ELF-1 (cell line): ENCODE data around the gene JPH4.
"Not testable (repeated sequence)": the region's sequence is repeated elsewhere in the genome, so short reads cannot be mapped to it uniquely, and the experiment has no call there.

ENCODE experiments used
- DNase-seq: peaks from one replicate; pipeline ENCODE4 v3.0.0-alpha.2; 2016; ENCODE audit warnings: low read depth, low spot score

Gene JPH4

GRCh38 chr14:23547924-23548323, 30.7 kb downstream of the JPH4 start:
- no peak for DNase-seq

DNA sequence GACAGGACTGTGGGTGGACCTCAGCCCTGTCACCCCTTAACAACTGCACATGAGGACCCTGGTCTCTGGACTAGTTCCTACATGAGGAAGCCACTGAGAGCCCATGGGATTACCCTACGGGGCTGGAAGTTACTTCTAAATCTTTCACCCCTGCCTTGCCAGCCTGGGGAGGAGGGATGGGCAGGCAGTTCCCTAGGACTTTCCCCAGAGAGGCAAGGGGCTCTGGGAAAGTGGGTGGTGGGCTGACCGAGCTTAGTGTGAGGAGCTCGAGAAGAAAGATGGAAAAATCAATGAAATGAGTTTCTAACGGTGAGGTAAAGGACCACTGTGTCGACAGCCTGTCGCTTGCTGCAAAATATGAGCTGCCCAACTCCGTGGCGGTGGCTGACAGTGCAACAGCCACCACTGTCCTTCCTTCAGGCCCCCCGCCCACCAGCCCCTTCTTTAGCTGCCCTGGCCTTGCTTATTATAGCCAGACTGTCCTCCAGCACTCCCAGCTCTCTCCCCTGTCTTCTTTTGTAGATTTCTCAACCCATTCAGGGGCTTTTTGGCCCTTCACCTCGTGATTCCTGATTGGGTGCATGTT, 32.0 kb downstream of the JPH4 start:
- no peak for DNase-seq

GRCh38 chr14:23545740-23546365, 32.7 kb downstream of the JPH4 start:
- peak; percentile 8 for DNase-seq

DNA sequence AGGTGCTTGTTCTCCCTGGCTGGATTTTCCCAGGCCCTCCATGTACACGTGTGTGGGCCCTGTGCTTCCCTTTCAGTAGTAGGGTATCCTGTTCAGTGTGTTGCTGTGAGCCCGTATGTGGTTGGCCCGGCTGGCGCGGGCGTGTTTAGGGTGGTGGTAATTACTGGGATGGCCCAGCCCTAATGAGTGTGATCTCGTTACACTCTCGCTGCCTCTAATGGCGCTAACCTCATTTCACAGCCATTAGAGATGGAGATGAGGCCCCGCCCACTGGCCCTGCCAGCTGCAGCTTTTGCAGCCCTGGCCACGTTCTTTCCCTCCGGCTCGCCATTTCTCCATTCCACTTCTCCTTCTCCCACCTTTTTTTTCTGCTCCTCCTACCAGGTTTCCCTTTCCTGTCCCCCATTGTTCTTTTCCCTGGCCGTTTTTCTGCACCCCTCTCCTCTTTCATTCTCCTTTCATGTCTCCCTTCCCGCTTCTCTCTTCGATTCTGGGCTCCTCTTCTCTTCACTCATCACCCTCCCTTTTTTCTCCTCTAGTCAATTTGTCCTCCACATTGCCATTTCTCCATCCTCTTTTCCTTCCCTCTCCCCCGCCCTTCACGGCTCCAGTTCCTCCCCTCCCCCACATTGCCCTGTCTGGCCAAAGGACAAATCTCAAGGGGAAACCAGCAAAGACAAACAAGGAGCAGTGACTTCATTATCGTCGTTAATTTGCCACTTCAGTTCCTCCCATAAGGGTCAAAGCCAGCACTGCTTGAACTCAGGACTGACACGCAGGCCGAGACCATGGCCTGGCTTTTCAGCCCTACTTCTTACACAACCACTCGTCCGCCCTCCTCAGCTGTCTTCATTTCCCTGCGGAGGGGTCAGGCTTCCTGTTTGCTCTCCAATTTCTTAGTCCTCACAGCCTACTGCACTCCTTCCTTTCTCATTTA, 33.8 kb downstream of the JPH4 start:
- DNase-seq: peak; percentile 90

GRCh38 chr14:23543403-23543802, 35.2 kb downstream of the JPH4 start:
- DNase-seq: no peak

DNA sequence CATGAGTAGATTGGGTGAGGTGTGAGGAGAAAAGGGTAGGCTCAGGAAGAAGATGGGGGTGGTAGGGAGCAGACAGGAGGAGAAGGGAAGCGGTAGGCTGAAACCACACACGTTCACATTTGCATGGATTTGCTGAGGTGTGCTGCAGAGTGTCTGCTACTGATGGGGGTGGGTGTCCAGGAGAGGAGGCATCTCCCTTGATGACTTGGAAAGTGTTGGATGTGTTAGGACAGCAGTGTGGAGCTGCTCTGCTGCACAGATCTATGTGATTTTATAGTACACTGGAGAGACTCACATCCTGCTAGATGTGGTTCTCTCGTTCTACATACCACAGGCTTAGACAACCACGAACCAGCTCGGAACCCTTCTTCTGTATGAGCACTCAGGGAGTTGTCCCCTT, 36.3 kb downstream of the JPH4 start:
- DNase-seq: no peak

DNA sequence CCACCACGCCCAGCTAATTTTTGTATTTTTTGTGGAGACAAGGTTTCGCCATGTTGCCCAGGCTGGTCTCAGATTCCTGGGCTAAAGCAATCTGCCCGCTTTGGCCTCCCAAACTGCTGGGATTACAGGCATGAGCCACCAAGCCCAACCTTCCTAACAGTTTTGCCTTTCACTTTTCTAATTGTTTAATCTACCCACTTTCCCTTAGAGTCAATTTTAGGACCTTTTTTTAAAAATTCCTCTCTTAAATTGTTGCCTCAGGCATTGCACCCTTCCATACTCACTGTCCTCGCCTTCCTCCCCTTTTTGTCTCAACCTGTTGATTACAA, 38.5 kb downstream of the JPH4 start:
- no peak for DNase-seq

DNA sequence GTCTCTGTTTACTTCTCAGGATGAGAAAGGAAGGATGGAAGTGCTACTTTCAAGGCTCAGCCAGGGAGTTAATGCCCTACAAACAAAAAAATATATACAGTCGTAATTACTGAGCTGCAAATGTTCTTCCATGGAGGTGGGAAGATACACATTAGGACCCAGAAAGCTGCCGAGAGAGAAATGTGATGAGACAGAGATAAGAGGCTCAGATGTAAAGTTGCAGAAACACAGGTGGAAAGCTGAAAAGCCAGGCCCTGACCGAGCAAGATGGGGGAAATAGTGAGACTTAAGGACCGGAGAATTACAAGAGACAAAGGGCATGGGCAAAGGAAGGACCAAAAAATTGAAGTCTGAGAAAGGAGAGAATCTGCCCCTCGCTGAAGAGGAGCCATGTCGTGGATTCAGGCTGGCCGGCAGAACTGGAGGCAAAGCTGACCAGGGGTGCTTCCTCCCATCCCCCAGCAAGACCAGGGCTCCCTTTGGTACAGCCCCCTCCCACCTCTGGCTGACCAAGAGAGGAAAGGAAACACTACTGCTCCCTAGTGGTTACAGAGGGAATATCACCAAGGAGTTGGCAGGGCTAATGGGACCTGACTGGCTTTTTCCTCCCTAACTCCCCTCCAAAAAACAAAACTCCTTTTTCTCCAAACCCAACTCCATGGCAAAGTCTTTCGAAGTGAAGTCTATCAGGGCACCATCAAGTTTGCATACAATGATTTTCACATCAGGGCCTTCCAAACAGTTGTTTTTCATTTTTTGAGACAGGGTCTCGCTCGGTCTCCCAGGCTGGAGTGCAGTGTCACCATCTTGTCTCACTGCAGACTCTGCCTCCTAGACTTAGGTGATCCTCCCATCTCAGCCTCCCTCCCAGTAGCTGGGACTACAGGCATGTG, 39.1 kb downstream of the JPH4 start:
- peak; percentile 84 for DNase-seq

DNA sequence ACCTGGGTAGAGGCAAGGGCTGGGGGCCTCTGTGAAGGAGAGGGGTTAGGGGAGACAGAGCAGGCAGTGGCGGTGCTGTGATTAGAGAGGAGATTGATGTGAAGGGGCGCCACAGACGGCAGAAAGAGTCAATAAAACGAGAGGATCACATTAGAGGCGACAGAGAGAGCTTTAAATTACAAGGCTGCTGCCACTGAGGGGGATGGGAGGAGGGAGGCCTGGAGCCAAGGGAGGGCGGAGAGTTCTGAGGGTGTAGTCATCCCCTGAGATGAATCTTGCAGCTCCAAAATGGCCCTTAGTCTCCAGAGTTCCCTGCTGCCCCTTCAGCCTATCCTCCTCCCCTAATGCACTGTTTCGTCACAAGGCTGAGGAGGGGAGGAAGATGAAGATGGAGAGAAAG, 39.8 kb downstream of the JPH4 start:
- DNase-seq: peak; percentile 58

GRCh38 chr14:23538050-23538718, 40.4 kb downstream of the JPH4 start:
- no peak for DNase-seq

DNA sequence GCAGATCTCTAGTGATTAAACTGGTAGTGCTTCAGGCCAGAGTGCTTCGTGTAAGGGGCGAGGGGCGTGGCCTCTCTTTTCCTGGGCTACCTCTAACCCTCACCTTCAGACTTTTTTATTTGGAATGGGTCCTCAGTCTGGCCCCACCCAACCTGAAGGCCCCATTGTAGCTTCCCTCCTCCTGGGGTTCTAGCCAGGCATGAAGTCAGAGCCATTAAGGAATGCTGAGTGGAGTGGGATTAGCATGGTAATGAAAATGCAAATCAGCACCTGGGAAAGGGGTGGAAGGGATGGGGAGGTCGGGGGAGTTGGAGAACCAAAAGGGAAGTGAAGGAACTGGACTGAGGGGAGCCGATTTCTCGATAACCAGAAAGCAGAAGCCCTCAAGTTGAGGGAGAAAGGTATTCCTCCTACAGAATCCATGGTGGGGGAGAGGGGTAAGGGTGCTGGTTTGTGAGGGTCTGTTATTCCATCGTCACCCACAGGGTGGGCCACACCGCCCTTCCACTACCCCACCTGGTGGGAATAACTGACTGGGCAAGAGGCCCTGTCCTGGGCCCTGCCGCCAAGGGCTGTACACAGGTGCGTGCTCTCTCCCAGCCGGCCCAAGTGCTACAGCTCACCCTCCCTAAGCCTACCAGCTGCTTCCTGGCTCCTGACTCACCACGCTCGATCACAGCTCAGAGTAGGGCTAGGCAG, 41.1 kb downstream of the JPH4 start:
- DNase-seq: peak; percentile 78

GRCh38 chr14:23536906-23537305, 41.7 kb downstream of the JPH4 start:
- DNase-seq: not testable (repeated sequence)

DNA sequence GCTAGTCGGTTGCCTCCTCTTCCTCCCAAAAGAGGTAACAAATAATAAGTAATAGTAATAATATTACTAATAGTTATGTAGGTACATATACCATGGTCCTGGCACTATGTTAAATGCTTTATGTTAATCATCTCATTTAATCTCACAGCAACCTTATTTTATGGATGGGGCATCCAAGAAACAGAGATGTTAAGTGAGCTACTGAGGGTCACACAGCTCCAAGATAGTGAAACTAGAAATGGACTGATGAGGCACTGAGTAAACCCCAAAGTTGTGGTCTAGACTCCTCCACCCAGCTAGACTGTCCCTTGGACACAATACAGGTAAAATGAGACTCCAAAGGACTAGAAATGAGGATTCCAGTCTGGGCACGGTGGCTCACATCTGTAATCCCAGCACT, 42.1 kb downstream of the JPH4 start:
- no peak for DNase-seq

- no peak for DNase-seq
These were observed 42.6 kb downstream of the JPH4 start for GRCh38 chr14:23535943-23536342.

GRCh38 chr14:23533652-23534435, 44.7 kb downstream of the JPH4 start:
- no peak for DNase-seq

DNA sequence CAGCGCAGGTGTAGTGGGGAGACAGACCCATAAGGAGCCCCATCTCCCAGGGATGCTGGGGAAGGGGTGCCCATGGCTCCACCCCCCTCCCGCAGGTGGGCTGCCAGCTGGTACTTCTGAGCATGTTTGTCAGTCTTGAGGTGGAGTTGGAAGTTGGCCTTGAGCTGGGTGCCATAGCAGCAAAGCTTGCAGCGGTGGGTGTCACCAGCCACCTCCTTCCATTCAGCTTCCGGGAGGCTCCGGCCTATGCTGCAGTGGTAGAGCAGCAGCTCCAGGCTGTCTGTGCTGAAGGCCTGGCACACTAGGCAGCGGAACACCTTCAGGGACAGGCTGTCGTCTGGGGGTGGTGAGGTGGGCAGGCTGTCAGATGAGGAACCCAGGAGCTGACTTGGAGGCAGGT, 45.9 kb downstream of the JPH4 start:
- no peak for DNase-seq

- DNase-seq: no peak
These were observed 47.2 kb downstream of the JPH4 start for GRCh38 chr14:23531391-23531790.

DNA sequence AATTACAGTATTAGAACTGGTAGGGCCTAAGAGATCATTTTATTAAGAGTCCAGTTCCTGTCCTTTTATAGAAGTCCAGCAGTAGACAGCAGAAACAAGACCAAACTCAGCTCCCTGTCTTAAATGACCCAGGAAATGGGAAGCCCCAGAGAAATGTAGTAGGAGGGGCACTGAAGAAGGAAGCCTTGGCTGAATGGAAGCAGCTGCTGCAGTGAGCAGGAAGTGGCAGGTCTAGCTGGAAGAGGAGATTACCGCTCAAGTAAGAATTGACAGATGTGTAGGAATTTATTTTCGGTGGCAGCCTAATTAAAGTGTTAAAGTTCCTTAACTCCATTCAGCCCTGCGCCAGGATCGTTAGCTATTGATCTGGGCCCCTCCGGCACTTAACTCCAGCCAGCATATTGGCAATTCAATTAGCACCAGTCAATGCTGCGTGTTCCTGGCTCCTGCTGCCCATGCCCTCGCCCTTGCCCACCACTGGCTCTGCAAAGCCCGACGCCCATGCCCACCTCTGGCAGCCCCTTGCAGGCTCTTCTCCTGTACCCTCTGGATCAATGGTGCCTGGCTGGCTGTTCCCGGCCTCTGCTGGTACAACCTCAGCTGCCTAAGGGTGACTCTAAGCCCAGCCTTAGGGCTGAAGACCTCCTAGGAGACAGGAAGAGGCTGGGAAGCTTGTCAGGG, 48.1 kb downstream of the JPH4 start:
- no peak for DNase-seq

DNA sequence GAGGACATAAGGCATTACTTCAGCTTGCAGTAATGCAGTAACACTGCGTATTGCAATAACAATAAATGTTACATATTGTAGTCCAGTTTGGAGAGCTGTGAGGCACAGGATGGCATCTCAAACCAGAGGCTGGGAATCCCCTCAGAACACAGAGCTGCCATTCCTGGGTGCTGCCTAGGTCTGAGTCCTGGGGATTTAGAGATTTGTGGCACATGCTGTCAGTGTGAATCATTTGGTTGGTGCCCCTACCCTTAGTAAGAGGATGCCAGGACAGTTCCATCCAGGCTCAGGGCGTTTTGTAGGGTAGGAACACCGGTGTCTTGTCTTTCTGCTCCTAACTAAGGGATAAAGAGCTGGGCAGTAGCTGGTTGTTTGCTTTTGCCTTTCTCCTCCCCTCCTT, 49.6 kb downstream of the JPH4 start:
- no peak for DNase-seq
